Stimulated activated CD8-positive, alpha-beta memory T cell treated with anti-CD3 and anti-CD28 coated beads, Interleukin-7, amount 100 ng/mL, for 48 hours (primary cell): Measurements from ENCODE around the gene SDK1.

ENCODE experiments used
- DNase-seq, 2 donors: peaks; one replicate each; pipeline ENCODE4 v3.0.0-alpha.2; 2020; ENCODE audit warnings: low read depth in 1 of 2; ENCODE audit errors: extremely low read depth in 1 of 2

Gene SDK1

DNA sequence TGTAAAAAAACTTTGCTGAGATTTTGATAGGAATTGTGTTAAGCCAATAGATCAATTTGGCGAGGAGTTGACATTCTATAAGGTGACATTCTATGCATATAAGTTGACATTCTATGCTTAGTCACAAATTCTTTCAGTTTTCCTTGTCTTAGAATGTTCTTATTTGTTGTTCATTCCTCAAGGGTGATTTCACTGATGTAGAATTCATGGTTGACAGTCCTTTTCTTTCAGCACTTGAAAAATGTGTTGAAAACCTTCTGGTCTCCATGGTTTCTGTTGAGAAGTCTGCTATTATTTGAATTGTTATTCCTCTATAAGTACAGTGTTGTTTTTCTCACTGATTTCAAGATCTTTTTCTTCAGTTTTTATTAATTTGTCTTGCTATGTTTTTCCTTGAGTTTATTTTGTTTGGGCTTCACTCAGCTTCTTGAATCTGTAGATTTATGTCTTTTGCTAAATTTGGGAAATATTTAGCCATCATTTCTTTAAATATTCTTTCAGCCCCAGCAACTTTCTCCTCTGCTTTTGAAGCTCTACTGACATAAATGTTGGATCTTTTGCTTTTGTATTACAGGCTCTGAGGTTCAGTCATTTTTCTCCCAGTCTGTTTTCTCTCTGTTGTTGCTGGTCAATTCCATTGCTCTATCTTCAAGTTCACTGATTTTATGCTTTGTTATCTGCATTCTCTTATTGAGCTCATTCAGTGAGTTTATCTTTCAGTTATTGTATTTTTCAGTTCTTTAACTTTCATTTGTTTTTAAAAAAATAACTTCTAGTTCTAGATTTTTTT, 154.9 kb downstream of the SDK1 start:
- no peak for DNase-seq

DNA sequence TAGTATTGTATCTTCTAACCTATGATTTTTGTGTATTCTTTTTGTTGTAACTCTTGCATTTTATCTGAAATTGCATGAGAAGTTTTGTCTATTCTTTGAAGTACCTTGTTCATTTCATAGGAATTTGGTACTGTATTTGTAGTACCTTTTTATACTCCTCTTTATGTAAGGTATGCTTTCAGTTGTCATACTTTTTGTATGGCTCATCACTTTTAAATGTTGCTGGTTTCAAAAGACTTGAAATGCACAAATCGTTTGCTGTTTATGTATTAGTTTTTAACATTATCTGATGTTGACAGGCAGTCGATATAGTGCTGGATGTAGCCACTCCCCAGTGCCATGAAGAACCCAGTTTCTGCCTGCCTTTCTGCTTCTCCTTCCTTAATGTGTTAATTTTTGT, 158.1 kb downstream of the SDK1 start:
- no peak for DNase-seq

DNA sequence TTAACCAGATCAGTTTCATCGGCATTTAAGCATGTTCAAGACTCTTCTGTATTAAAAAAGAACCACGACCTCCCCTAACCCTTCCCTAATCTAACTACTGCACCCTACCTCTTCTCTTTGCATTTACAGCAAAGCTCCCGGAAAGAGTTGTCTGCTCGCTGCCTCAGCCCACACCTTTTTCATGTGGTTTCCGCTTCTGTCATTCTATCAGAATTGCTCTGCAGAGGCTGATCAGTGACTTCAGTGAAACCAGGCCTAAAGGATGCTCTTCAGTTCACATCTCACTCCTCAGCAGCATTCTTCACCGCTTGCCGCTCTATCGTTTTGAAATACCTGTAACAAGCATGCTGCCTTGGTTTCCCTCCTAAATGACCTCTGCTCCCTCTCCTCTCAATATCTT, 160.9 kb downstream of the SDK1 start:
- peak in 1 of 2 donors; percentile 64 for DNase-seq

DNA sequence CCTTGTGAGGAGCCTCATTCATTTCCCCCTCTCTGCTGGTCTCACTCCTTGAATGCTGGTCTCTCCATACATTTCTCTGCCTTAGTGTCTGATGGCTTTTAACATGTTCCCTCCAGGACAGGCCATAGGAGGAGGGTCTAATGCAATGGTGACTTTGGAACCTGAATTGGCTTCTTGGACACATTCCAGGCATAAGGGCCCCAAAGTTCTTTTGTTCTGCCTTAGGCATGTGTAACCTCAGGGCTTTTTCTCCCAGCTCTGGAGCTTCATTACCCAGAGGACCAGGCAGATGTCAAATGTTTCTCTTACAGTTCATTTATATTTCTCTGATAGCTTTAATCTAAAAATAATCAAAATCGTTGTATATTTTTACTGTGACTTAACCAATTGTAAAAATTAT, 162.6 kb downstream of the SDK1 start:
- DNase-seq = no peak

DNA sequence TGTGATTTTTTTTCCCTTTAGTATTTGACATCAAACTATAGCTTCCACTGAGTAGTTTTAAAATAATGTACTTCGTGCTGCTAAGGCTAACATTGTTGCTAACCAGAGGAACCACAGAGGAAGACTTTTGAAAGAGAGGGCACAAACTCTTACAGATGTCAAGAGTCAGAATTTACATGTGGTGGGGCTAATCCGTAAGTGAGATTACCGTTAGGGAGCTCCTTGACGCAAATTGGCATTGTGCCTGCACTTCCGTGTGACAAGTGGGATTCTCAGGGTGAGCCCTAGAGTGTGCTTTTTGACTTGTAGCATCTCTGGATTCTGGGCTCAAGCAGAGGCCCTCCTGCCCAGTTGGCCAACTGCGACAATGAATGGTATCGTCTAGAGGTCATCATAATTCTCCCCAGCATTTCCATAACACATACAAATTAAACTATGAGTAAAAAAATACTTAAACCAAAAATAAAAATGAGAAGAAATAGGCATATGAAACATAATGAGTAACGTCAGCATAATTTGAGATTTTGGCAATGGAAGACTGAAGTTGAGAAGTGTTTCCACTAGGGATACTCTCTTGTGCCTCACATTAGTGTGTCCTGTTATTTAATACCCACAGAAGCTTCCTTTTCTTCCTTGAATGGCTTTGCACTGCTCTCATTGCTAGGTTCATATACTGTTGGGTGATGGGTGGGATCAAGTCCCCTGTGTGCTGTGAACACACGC, 164.0 kb downstream of the SDK1 start:
- DNase-seq = peak in 1 of 2 donors; percentile 52

DNA sequence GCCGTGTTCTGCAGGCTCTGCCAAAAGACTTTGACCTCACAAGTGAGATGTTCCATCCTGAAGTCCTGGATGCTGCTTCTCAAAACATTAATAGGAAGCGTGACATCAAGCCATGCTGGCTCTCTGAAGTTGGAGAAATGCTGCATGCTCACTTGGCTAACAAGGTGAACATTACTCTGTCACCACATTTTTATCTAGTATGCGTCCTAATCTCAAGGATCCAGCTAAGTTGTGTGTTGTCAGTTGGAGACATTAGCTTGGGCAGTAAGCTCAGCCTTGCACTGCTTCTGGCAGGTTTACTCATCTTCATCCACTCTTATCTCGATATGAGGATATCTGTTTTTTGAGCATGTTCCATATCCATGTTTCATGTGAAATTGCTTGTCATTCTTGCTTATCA, 165.2 kb downstream of the SDK1 start:
- DNase-seq = no peak

DNA sequence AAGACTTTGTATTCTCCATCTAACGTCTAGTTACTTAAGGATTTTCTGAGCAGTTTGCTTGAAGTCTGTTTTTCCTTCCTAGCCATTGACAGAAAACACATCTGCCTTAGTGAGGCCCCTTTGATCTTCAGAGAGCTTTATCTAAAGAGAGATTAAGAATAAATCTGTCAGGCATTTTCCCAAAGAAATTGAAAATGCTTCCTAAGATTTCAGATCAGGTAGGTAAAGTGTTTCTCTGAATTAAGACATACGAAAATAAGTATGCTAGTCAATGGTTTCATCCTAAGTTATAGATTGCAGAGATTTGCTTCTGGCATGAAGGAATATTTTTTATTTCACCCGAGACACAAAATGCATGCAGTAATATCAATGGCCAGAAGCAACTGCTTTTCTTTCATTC, 168.6 kb downstream of the SDK1 start:
- no peak for DNase-seq

DNA sequence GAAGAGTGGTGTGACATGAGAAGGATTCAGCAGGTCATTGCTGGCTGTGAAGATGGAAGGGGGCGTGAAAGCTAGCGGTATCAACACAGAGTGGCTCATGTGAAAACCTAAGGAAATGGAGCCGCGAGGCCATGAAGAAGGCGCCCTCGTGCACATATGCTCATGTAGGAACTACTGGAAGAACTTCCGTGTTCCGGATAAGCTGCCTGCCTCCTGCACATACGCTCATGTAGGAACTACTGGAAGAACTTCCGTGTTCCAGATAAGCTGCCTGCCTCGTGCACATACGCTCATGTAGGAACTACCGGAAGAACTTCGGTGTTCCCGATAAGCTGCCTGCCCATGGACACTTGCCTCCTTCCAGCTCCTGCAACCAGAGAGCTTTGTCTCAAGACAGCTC, 179.1 kb downstream of the SDK1 start:
- no peak for DNase-seq

DNA sequence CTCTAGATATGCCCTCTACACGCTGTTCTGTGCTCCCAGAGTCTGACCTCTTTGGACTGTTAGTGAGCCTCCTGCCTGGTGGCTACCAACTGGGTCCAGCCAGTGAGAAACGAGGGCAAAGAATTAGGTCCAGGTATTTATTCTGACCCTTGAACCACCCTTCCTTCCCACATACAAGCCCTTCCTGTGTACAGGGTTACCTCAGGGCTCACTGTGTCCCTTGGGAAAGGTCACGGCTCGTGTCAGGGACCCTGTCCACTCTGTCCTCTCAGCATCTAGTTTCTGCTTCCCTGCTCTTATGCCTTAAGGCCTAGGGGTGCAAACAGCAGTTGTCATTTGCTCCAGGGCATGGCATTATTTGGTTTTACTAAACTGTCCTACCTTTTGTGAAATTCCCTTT, 180.4 kb downstream of the SDK1 start:
- DNase-seq = no peak

DNA sequence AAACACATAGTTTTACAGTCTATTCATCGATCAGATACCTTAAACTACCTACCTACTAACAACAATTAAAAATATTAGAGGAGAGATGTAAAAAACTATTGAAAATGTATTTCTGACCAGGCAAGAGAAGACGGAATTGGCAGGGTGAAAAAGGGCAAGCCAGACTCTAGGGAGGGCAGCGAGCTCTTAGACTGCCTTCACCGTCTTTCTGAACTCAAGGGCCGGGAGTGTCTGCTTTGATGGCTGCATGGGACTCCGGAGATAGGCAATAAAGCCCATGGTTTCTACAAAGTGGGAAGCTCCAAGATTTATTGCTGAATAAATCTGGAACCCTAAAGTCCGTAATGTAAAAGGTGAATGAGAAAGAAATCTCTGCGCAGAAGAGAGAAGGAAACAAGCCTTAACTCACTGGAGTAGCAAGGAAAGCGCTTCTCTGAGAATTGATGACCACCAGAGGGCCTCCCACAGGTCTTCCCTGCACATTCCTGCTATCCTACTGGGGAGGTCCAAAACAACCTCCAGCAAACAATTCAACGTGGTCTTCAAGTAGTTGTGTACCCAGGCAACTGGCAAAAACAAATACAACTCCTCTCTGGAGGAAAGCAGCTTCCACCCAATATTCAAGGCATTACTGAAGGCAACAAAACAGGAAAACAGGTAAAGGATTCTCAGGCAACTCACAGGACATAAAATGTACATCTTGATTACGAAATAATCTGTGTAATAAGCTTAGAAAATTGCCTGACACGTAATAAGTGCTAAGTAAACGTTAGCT, 181.3 kb downstream of the SDK1 start:
- DNase-seq = no peak

DNA sequence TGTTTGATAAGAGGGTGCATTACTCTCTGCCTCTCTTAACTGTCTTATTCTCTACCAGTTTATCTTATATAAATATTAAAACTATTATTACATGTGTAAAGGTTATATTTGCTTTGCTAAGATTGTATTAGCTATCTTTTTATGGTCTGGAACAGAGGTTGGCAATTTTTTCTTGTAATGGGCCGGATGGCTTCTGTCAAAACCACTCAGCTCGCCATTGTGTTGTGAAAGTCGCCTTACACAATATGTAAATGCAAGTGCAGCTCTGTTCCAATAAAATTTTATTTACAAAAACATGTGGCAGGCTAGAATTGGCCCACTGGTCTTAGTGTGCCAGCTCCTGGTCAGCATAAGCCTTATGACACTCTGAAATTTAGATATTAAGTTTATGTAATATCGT, 185.8 kb downstream of the SDK1 start:
- no peak for DNase-seq

DNA sequence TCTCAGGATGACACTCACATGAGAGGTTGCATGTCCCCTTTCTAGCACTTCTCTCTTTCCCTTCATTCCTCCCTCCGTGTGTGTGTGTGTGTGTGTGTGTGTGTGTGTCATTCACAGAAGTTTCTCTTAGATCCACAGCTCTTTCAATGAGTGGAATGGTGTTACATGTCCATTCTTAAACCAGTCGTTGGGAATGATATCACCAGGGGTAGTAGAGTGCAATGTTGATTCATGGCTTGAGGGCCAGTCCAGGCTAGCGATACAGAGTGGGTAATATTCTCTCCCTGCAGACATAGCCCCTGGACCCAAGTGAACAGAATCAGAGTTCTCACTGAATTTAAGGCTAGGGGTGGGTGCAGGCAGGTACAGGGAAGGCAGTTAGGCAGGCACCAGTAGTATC, 187.8 kb downstream of the SDK1 start:
- no peak for DNase-seq

DNA sequence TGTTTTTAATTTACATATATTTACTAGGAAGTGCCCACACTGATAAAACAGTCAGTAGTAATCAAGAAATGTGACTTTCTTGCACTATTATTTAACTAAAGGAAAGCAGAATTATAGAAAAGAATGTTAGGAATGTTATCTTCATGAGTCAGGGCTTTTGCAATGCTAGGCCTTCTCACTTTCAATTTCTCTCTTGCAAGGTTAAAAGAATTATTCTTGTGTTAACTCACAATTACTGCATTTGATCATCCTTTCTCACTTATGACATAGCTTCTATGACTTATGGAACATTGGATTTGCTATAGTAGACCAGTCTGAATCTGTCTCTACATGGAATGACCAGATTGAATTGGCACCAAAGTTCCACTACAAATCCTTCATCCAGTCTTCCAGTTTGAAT, 192.4 kb downstream of the SDK1 start:
- no peak for DNase-seq

DNA sequence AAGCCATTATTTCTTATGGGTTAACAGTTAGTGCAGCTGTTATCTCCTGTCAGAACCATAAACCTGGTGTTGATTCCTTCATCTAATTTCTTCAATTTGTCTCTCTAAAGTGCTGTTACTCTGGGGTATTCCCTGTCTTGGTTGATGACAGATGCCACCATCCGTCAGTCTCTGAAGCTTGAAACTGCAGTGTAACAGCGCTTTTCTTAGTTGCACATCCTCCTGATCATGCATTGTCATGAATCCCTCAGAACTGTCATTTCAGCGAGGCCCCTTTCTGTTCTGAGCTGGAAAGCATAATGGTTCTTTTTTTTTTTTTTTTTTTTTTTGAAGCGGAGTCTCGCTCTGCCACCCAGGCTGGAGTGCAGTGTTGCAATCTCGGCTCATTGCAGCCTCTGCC, 193.9 kb downstream of the SDK1 start:
- DNase-seq = no peak

DNA sequence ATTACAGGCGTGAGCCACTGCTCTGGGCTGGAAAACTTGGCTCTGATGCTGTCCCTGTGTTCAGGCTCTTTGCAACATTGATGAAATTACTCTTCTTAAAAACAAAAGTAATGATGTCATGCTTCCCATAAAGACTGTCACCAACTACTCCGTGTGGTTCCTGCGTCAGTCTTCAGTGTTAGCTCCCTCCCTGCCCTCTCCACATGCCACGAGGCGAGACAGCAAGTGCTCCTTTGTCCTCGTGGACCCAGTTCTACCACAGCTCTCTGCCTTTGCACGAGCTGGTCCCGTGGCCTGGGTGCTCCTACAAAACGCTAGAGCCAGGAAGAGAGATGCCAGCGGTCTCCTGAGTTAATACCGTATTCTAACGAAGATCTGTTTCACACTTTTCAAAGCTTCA, 194.5 kb downstream of the SDK1 start:
- DNase-seq = no peak

DNA sequence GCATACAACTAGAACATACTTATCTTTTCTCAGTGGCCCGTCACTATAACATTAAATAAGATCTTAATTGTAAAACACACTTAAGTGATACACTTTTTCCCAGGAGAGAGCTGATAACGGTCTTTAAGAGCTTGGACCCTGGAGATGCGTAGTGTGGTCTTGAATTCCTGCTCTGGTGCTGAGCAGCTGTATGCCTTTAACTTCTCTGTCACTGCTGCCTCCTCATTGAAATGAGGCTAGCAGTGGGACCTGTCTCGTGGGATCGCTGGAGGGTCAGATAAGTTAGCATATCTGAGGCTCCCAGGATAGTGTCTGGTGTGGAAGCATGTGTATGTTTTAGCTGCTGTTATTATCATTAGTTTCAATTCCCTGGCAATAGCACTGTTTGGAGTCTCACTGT, 194.9 kb downstream of the SDK1 start:
- DNase-seq = no peak

DNA sequence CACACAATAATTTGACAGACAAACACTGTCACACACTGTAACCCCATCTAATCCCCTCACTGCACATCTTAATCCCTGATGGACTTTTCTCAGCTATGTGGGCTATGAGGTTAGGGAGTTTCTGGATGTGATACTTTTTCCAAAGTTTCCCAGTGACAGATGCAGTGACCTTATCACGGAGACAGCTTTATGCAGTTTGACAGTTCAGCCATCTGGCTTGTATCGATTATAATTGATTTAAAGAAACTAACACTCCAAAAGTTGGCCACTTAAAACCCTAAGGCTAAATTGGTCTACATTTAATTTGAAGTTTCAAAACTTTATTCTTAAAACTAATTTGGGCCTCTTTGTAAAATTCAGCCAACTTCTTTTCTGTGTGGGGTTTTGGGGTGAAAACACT, 196.7 kb downstream of the SDK1 start:
- no peak for DNase-seq

DNA sequence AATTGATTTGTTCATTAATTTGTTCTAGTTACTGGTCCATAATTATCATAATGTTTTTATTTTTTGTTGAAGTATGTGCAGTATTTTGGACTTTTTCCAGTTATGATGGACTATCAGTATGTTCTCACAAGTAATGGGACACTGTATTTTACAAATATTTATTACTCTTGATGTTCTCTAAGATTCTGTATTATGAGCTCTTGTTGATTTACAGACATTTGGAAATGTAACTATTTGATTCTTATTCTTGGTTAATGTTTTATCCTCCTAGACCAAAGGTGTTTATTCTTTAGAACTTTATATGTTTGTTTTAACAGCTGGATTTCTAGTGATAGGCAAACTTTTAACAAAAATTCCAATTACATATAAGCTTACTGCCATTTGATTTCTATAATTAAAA, 200.6 kb downstream of the SDK1 start:
- no peak for DNase-seq

DNA sequence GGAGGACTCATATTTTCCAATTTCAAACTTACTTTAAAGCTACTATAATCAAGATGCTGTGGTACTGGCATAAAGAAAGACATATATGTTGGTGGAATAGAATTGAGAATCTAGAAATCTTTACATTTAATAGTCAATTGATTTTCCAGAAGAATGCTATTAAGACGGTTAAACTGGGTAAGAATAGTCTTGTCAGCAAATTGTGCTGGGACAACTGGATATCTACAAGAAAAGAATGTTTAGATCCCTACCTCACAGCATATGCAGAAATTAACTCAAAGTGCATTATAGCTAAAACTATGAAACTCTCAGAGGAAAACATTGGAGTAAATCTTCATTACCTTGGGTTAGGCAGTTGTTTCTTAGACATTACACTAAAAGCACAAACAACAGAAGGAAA, 203.3 kb downstream of the SDK1 start:
- no peak for DNase-seq

DNA sequence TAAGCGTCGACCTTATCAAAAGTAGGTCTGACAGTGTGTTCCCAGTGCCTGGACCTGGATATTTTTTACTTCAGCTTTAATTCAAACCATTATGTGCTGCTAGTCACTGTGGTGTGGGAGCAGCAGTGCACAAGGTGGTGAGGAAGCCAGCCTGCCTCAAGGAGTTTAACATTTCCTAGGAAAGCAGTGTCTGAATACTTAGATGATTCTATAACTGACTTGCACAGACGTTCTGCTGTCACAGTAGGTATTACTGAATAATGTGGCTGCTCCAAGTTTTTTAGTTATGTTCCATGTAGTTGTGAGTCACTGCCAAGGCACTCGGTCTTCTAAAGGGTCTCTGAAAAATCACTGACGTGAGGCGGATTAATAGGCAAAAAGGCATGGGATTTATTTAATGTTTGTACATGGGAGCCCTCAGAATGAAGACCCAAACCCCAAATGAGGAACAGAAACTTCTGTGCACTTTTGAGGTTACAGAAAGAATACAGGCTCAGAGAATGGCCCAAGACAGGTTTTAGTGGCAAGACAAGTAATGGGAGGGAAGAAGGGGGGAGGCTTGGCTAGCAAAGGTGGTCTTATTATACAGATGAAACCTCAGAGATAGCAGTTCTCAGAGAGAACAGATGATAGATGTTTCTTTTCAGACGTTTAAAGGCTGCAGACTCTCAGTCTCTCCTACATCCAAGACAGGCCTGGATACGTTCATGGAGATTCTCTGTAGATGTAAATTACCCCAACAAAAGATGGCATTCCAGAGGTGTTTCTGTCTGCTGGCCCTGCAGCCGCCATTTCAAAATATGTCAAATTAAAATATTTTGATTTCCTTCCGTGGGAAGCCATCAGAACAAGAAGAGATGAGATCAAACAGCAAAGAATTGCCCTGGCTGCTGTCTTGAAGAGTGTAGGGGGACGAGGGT, 209.3 kb downstream of the SDK1 start:
- DNase-seq = no peak

DNA sequence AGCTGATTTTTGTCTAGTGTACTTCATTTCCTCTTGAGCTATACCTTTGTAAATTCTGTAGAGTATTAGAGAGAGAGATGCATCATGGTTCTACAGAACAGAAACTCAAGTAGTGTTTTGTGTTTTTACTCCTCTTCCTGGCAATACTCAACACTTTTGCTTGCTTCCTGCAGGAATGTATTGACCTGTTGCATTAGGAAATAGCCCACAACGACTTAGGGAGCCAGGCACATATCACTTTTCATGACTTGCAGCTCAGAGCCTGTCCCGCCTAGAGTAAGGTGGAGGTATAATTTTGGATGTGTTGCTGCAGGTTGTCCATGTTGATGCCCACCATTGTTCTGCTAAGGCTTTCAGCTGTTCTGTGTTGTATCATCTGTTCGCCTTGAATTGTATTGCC, 216.3 kb downstream of the SDK1 start:
- no peak for DNase-seq
